ENCODE results near the gene CREB5.

CREB5 gene

DNA sequence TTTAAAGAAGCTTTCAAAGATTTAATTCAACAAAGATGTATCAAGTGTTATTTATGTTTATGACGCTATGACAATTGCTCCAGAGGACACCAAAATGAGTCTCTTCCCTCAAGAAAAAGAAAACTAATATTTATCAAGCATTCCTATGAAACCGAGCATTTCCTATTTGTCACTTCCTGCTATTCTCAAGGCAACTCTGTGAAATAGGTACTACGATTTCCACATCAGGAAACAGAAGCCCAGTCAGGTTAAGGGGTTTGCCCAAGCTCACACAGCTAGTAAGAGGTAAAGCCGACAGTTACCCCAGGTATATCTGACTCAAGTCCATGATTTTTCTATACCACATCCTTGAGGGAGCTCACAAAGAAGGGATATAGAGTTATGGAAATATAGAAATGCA is 459.9 kb downstream of the CREB5 start:
- WGBS: 45% methylated on average over 3 of the region's 4 CpGs

DNA sequence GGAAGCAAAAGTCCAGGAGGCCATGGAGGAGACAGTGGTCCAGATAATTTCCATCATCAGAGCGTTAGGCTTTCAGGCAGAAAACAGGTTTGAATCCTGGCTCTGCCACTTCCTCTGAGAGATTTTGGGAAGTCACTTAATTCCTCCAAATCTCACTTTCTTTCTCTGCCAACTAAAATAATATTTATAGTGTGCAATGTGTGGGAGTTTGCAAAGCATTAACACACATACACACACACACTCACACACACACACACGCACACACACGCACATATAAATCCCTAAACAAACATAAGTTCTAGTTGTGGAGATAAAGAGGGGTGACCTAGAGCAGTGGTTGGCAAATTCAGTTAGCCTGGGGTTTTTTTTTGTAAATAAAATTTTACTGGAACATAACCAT is 461.0 kb downstream of the CREB5 start:
- Histone ChIP-seq H4K91ac (ENCODE audit: low read length) (no peak overlapping the region), H3K4ac (ENCODE audit: low read depth in 1 of 2, low read length in 2 of 2) (no peak overlapping the region), H3K36me3 (ENCODE audit: control insufficient read depth in 1 of 2, insufficient read depth in 2 of 2, low read depth in 1 of 2, low read length in 2 of 2) (no peaks in the 10 kb centered on the region), H3K27ac (ENCODE audit: low read length, poor library complexity, severe bottlenecking) (no peak overlapping the region), H3K4me3 (ENCODE audit: insufficient read depth in 1 of 2, low read depth in 1 of 2, low read length in 2 of 2) (no peak overlapping the region), H3K4me2 (ENCODE audit: low read length, poor library complexity, severe bottlenecking) (no peak overlapping the region), H4K8ac (ENCODE audit: low read length) (no peak overlapping the region), H3K27me3 (ENCODE audit: control insufficient read depth in 1 of 2, insufficient read depth in 1 of 2, low read length in 2 of 2) (no peaks in the 10 kb centered on the region), H2BK15ac (ENCODE audit: low read depth, poor library complexity, severe bottlenecking) (no peak overlapping the region), H2BK12ac (ENCODE audit: low read length in 2 of 2) (no peak overlapping the region), H2AFZ (ENCODE audit: low read depth, low read length) (no peak overlapping the region), H3K18ac (ENCODE audit: low read depth in 1 of 2, low read length in 2 of 2) (no peak overlapping the region), H3K9ac (ENCODE audit: low read length) (no peak overlapping the region), H3K4me1 (ENCODE audit: control insufficient read depth, insufficient read depth, low read depth, low read length) (no peaks in the 10 kb centered on the region), H3K23ac (ENCODE audit: low read length in 2 of 2) (no peak overlapping the region), H3K79me1 (replicated peaks; ENCODE audit: low read length, poor library complexity, severe bottlenecking) (no peaks in the 10 kb centered on the region), H3K14ac (ENCODE audit: low read length in 2 of 2) (no peak overlapping the region), H2BK120ac (ENCODE audit: low read depth, low read length) (no peak overlapping the region), H2AK5ac (ENCODE audit: low read length, severe bottlenecking) (no peak overlapping the region), H2BK5ac (ENCODE audit: low read depth, low read length, poor library complexity, severe bottlenecking) (no peak overlapping the region), H3K9me3 (ENCODE audit: control insufficient read depth, low read length) (no peaks in the 10 kb centered on the region)
- DNase-seq: no peak
- WGBS: 100% methylated on average over 1 of the region's 3 CpGs

More for the DNA sequence above, 459.9 kb downstream of the CREB5 start:
- no peak overlapping the region for H3K14ac ChIP-seq (ENCODE audit: low read length in 2 of 2)
- no peak overlapping the region for H2BK15ac ChIP-seq (ENCODE audit: low read depth, poor library complexity, severe bottlenecking)
- H3K4ac ChIP-seq (ENCODE audit: low read depth in 1 of 2, low read length in 2 of 2): no peak overlapping the region
- no peak overlapping the region for H3K27ac ChIP-seq (ENCODE audit: low read length, poor library complexity, severe bottlenecking)
- H3K9me3 ChIP-seq (ENCODE audit: control insufficient read depth, low read length): no peaks in the 10 kb centered on the region
- no peak overlapping the region for H3K4me3 ChIP-seq (ENCODE audit: insufficient read depth in 1 of 2, low read depth in 1 of 2, low read length in 2 of 2)
- H2AFZ ChIP-seq (ENCODE audit: low read depth, low read length): no peak overlapping the region
- H4K8ac ChIP-seq (ENCODE audit: low read length): no peak overlapping the region
- no peak overlapping the region for H3K9ac ChIP-seq (ENCODE audit: low read length)
- no peaks in the 10 kb centered on the region for H3K36me3 ChIP-seq (ENCODE audit: control insufficient read depth in 1 of 2, insufficient read depth in 2 of 2, low read depth in 1 of 2, low read length in 2 of 2)
- no peaks in the 10 kb centered on the region for H3K4me1 ChIP-seq (ENCODE audit: control insufficient read depth, insufficient read depth, low read depth, low read length)
- no peak overlapping the region for H3K18ac ChIP-seq (ENCODE audit: low read depth in 1 of 2, low read length in 2 of 2)
- no peak overlapping the region for H3K4me2 ChIP-seq (ENCODE audit: low read length, poor library complexity, severe bottlenecking)
- no peak for DNase-seq
- no peak overlapping the region for H4K91ac ChIP-seq (ENCODE audit: low read length)
- no peaks in the 10 kb centered on the region for H3K27me3 ChIP-seq (ENCODE audit: control insufficient read depth in 1 of 2, insufficient read depth in 1 of 2, low read length in 2 of 2)
- H2BK12ac ChIP-seq (ENCODE audit: low read length in 2 of 2): no peak overlapping the region
- H3K23ac ChIP-seq (ENCODE audit: low read length in 2 of 2): no peak overlapping the region
- H2BK120ac ChIP-seq (ENCODE audit: low read depth, low read length): no peak overlapping the region
- H2BK5ac ChIP-seq (ENCODE audit: low read depth, low read length, poor library complexity, severe bottlenecking): no peak overlapping the region
- no peak overlapping the region for H2AK5ac ChIP-seq (ENCODE audit: low read length, severe bottlenecking)
- no peaks in the 10 kb centered on the region for H3K79me1 ChIP-seq (replicated peaks; ENCODE audit: low read length, poor library complexity, severe bottlenecking)

DNA sequence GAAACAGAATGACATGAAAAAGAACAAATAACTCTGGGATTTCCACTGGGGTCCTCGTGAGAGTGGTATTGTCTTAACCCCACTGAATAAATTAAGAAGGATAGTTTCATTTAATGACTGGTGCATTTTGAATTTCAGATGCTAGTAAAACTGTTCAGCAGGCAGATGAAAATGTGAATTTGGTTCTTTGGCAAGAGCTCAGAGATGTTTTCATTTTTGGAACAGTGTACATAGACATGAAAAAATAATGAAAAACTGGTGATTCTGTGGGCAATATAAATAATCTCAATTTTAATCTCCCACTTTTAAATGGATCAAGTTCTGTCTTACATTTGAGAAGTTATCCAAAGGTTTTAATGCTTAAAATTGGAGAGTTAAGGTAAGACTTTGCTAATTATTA is 461.7 kb downstream of the CREB5 start:
- Histone ChIP-seq H2BK120ac (ENCODE audit: low read depth, low read length) (no peak overlapping the region), H3K4me1 (ENCODE audit: control insufficient read depth, insufficient read depth, low read depth, low read length) (no peaks in the 10 kb centered on the region), H3K27ac (ENCODE audit: low read length, poor library complexity, severe bottlenecking) (no peak overlapping the region), H3K4me2 (ENCODE audit: low read length, poor library complexity, severe bottlenecking) (no peak overlapping the region), H2BK5ac (ENCODE audit: low read depth, low read length, poor library complexity, severe bottlenecking) (no peak overlapping the region), H3K27me3 (ENCODE audit: control insufficient read depth in 1 of 2, insufficient read depth in 1 of 2, low read length in 2 of 2) (no peaks in the 10 kb centered on the region), H2BK12ac (ENCODE audit: low read length in 2 of 2) (no peak overlapping the region), H3K9me3 (ENCODE audit: control insufficient read depth, low read length) (no peaks in the 10 kb centered on the region), H2AK5ac (ENCODE audit: low read length, severe bottlenecking) (no peak overlapping the region), H2AFZ (ENCODE audit: low read depth, low read length) (no peak overlapping the region), H3K18ac (ENCODE audit: low read depth in 1 of 2, low read length in 2 of 2) (no peak overlapping the region), H3K4me3 (ENCODE audit: insufficient read depth in 1 of 2, low read depth in 1 of 2, low read length in 2 of 2) (no peak overlapping the region), H3K4ac (ENCODE audit: low read depth in 1 of 2, low read length in 2 of 2) (no peak overlapping the region), H3K79me1 (replicated peaks; ENCODE audit: low read length, poor library complexity, severe bottlenecking) (no peaks in the 10 kb centered on the region), H4K8ac (ENCODE audit: low read length) (no peak overlapping the region), H3K14ac (ENCODE audit: low read length in 2 of 2) (no peak overlapping the region), H4K91ac (ENCODE audit: low read length) (no peak overlapping the region), H3K23ac (ENCODE audit: low read length in 2 of 2) (no peak overlapping the region), H2BK15ac (ENCODE audit: low read depth, poor library complexity, severe bottlenecking) (no peak overlapping the region), H3K9ac (ENCODE audit: low read length) (no peak overlapping the region), H3K36me3 (ENCODE audit: control insufficient read depth in 1 of 2, insufficient read depth in 2 of 2, low read depth in 1 of 2, low read length in 2 of 2) (no peaks in the 10 kb centered on the region)
- no peak for DNase-seq
- 75% methylated on average over 1 of the region's 1 CpG for WGBS

All from mesenchymal stem cell (in vitro differentiated cells and primary cell).